HepG2 (cell line): ENCODE measurements around the gene KLF16. TPM values are rescaled to one million over a fixed set of nuclear protein-coding genes. Genes with fewer than 3 reads are reported as not detected.

Experiments
- IRX3 ChIP-seq: sonication (generic); formaldehyde crosslinking; IDR thresholded peaks from 2 replicates; pipeline ENCODE4 v1.8.1; 2023; ENCODE audit warnings: mild to moderate bottlenecking, low read depth, missing genetic modification reagents, borderline replicate concordance
- KLF12 ChIP-seq: sonication (generic); formaldehyde crosslinking; IDR thresholded peaks from 2 replicates; pipeline ENCODE4 v1.4.0; 2020; ENCODE audit warnings: missing genetic modification reagents, borderline replicate concordance
- MAFG ChIP-seq: sonication (generic); formaldehyde crosslinking; IDR thresholded peaks from 2 replicates; pipeline ENCODE4 v1.5.1; 2020; ENCODE audit warnings: mild to moderate bottlenecking, missing genetic modification reagents
- MBD4 ChIP-seq: IDR thresholded peaks from 2 replicates; pipeline ENCODE4 v1.6.1; 2012; ENCODE audit warnings: low read length, inconsistent platforms, borderline replicate concordance
- SOX13 ChIP-seq, 3 experiments: fragments of 450-650 bp in 1 of 3; sonication (generic) in 1 of 3; formaldehyde crosslinking in 1 of 3; IDR thresholded peaks in 2 of 3; conservative IDR thresholded peaks in 1 of 3; 2 replicates each; pipeline versions ENCODE4 v1.5.0 to v1.6.1; 2016 to 2020; ENCODE audit warnings: antibody characterized with exemption in 1 of 3, mild to moderate bottlenecking in 1 of 3, missing compliant biosample characterization in 1 of 3, missing genetic modification reagents in 1 of 3, moderate library complexity in 1 of 3
- YEATS2 ChIP-seq: sonication (generic); formaldehyde crosslinking; IDR thresholded peaks from 2 replicates; pipeline ENCODE4 v1.4.0; 2020; ENCODE audit warnings: missing genetic modification reagents, borderline replicate concordance
- ZNF451 ChIP-seq: sonication (generic); formaldehyde crosslinking; IDR thresholded peaks from 2 replicates; pipeline ENCODE4 v1.5.0; 2020; ENCODE audit warnings: mild to moderate bottlenecking, missing genetic modification reagents
- ZNF792 ChIP-seq: IDR thresholded peaks from 2 replicates; pipeline ENCODE4 v1.6.1; 2016
- polyA plus RNA-seq, 8 experiments: library from polyadenylated mRNA; depleted of rRNA in 3 of 8; stranded (reverse) in 7 of 8; unstranded in 1 of 8; fragments of >200 nt; fragmentation: Illumina TruSeq in 4 of 8; extraction: Trizol in 4 of 8; gene quantifications; 2 replicates each; pipeline versions ENCODE4 v1.2.1 to v1.2.3, GENCODE V29; 2011 to 2016; ENCODE audit warnings: low read depth in 4 of 8, missing spikeins in 1 of 8, mixed read lengths in 1 of 8; ENCODE audit not compliant: insufficient read depth in 1 of 8
- total RNA-seq, 5 experiments: library from RNA; depleted of rRNA; stranded (reverse); fragments of >200 nt; fragmentation: Illumina TruSeq; extraction: Trizol; gene quantifications; 2 replicates each; pipeline ENCODE4 v1.2.3, GENCODE V29; 2016; ENCODE audit warnings: low read depth in 1 of 5
- TF ChIP-seq, protein P1 (sequence below): sonication (generic); formaldehyde crosslinking; IDR thresholded peaks from 2 replicates; pipeline ENCODE4 v1.4.0; 2020; ENCODE audit warnings: mild to moderate bottlenecking, missing genetic modification reagents
- TF ChIP-seq, protein P2 (sequence below): sonication (generic); formaldehyde crosslinking; IDR thresholded peaks from 2 replicates; pipeline ENCODE4 v1.4.0; 2020; ENCODE audit warnings: missing genetic modification reagents, mild to moderate bottlenecking, borderline replicate concordance
- TF ChIP-seq, protein P3 (sequence below): IDR thresholded peaks from 2 replicates; pipeline ENCODE4 v1.6.1; 2018; ENCODE audit warnings: missing genetic modification reagents, mild to moderate bottlenecking, missing compliant biosample characterization

Gene KLF16
- total and polyA plus RNA-seq, 2 of the 13 experiments (the other 11 are each of a cell fraction or from before 2014, with no cell fraction given), result 3.5 to 6.7 TPM

DNA sequence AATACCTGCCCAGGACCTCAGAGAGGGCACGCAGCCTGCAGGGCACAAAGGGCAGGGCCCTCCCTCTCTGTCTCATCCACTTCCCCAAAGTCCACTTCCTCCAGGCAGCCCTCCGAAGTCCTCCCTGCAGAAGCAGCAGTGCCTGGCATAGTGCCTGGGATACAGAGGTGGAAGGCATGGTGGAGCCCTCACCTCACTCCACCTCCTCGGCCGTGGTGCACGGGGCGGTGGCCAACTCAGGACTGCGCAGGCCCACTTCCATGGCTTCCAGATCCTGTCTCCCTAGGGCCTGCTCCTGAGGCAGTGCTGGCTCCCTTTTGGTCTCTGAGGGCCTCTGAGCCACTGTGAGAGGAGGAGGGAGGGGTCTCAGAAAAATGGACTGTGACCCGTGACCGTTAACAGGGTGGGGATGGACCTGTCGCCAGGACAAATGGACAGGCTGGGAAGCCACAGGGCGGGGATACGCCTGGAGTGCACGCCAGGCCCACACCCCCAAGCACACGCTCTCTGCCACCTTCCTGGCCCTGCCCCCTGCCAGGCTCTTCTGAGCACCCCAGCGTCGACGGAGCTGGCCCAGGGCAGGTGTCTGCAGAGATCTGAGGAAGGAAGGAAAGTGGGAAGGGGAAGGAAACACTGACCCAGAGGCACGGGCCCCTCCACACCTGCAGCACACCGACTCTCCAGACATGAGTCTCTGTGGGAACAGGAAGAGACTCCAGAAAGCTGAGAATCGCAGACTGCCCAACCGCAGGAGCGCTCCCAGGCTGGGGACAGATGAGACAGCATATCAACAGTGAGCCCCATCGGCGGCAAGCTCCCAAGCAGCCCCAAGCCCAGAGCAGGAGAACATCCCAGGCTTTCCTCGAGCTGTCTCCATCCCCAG, 23.5 kb downstream of the KLF16 start (continued):
- TF ChIP-seq, protein P1, sequence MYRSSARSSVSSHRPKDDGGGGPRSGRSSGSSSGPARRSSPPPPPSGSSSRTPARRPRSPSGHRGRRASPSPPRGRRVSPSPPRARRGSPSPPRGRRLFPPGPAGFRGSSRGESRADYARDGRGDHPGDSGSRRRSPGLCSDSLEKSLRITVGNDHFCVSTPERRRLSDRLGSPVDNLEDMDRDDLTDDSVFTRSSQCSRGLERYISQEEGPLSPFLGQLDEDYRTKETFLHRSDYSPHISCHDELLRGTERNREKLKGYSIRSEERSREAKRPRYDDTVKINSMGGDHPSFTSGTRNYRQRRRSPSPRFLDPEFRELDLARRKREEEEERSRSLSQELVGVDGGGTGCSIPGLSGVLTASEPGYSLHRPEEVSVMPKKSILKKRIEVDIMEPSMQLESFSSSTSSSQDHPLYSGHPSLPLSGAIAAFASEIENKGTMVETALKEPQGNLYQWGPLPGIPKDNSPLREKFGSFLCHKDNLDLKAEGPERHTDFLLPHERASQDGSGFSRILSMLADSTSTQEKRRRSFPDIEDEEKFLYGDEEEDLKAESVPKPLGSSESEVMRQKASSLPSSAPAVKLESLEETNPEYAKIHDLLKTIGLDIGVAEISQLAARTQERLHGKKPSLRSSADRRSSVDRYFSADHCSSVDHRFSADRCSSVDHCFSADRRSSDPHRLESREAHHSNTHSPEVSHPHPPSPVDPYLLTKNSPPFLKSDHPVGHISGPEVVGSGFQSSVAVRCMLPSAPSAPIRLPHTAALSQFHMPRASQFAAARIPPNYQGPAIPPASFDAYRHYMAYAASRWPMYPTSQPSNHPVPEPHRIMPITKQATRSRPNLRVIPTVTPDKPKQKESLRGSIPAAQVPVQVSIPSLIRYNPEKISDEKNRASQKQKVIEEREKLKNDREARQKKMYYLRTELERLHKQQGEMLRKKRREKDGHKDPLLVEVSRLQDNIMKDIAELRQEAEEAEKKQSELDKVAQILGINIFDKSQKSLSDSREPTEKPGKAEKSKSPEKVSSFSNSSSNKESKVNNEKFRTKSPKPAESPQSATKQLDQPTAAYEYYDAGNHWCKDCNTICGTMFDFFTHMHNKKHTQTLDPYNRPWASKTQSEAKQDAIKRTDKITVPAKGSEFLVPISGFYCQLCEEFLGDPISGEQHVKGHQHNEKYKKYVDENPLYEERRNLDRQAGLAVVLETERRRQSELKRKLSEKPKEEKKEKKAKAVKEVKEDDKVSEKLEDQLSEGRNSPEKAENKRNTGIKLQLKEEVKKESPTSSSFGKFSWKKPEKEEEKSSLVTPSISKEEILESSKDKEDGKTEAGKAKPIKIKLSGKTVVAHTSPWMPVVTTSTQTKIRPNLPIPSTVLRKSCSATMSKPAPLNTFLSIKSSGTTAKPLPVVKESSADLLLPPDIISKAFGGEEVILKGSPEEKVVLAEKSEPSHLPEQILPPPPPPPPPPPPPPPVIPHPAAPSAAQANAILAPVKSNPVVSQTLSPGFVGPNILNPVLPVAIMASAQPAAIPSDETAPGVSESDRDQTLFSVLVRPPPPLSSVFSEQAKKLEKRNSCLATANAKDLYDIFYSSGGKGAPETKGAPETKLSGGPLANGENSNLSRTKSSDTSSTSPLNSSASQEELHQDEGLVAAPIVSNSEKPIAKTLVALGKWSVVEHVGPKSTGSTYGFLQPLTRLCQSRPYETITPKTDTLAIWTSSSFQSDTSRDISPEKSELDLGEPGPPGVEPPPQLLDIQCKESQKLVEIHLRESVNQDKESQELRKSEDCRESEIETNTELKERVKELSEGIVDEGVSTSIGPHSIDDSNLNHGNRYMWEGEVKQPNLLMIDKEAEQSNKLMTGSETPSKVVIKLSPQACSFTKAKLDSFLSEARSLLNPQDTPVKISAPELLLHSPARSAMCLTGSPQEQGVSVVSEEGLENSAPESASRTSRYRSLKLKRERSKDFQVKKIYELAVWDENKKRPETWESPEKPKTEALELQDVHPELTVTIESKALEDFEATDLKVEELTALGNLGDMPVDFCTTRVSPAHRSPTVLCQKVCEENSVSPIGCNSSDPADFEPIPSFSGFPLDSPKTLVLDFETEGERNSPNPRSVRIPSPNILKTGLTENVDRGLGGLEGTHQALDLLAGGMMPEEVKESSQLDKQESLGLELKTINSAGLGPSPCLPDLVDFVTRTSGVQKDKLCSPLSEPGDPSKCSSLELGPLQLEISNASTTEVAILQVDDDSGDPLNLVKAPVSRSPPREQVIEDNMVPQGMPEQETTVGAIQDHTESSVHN (CRISPR knock-in tag), result 0 out of 2 replicates have a peak, but pooled peaks have one; percentile 48
- TF ChIP-seq, protein P2, sequence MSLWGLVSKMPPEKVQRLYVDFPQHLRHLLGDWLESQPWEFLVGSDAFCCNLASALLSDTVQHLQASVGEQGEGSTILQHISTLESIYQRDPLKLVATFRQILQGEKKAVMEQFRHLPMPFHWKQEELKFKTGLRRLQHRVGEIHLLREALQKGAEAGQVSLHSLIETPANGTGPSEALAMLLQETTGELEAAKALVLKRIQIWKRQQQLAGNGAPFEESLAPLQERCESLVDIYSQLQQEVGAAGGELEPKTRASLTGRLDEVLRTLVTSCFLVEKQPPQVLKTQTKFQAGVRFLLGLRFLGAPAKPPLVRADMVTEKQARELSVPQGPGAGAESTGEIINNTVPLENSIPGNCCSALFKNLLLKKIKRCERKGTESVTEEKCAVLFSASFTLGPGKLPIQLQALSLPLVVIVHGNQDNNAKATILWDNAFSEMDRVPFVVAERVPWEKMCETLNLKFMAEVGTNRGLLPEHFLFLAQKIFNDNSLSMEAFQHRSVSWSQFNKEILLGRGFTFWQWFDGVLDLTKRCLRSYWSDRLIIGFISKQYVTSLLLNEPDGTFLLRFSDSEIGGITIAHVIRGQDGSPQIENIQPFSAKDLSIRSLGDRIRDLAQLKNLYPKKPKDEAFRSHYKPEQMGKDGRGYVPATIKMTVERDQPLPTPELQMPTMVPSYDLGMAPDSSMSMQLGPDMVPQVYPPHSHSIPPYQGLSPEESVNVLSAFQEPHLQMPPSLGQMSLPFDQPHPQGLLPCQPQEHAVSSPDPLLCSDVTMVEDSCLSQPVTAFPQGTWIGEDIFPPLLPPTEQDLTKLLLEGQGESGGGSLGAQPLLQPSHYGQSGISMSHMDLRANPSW (CRISPR knock-in tag), result no peak
- no peak for TF ChIP-seq MBD4
- TF ChIP-seq, protein P3, sequence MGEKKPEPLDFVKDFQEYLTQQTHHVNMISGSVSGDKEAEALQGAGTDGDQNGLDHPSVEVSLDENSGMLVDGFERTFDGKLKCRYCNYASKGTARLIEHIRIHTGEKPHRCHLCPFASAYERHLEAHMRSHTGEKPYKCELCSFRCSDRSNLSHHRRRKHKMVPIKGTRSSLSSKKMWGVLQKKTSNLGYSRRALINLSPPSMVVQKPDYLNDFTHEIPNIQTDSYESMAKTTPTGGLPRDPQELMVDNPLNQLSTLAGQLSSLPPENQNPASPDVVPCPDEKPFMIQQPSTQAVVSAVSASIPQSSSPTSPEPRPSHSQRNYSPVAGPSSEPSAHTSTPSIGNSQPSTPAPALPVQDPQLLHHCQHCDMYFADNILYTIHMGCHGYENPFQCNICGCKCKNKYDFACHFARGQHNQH (CRISPR knock-in tag), result 0 out of 2 replicates have a peak, but pooled peaks have one; percentile 4
- peak; percentile 44; the same call in 1 of the 2 replicates for TF ChIP-seq KLF12 (CRISPR knock-in tag)
- no peak for TF ChIP-seq YEATS2 (CRISPR knock-in tag)
- peak; percentile 10; the same call in 1 of the 2 replicates for TF ChIP-seq ZNF451 (CRISPR knock-in tag)
- no peak for TF ChIP-seq SOX13 (IDR thresholded peaks at IDR 0.05)
- no peak for TF ChIP-seq SOX13 (CRISPR knock-in tag; conservative IDR thresholded peaks at IDR 0.05 in 1 of 2, IDR thresholded peaks at IDR 0.05 in 1 of 2)
- no peak for TF ChIP-seq ZNF792
- TF ChIP-seq IRX3 (CRISPR knock-in tag), result no peak
- TF ChIP-seq MAFG (CRISPR knock-in tag), result no peak
